Suprapubic skin (tissue), 4 donors: ENCODE results near the gene ALLC.

Source experiments
- EP300 ChIP-seq: sonication (generic); formaldehyde crosslinking; IDR thresholded peaks from one replicate; pipeline ENCODE4 v1.6.1; 2017; ENCODE audit warnings: antibody characterized with exemption
- POLR2AphosphoS5 ChIP-seq, 3 donors: sonication (generic); formaldehyde crosslinking; IDR thresholded peaks; one replicate each; pipeline ENCODE4 v1.6.1; 2017; ENCODE audit warnings: antibody characterized with exemption in 3 of 3
- TF ChIP-seq, protein P1 (sequence below), 2 donors: fragments of 200-600 bp in 1 of 2; fragments of 450-650 bp in 1 of 2; sonication (generic) in 1 of 2; IDR thresholded peaks; one replicate each; pipeline ENCODE4 v1.5.1; 2016 to 2019; ENCODE audit warnings: antibody characterized with exemption in 2 of 2, mild to moderate bottlenecking in 1 of 2, moderate library complexity in 1 of 2

DNA sequence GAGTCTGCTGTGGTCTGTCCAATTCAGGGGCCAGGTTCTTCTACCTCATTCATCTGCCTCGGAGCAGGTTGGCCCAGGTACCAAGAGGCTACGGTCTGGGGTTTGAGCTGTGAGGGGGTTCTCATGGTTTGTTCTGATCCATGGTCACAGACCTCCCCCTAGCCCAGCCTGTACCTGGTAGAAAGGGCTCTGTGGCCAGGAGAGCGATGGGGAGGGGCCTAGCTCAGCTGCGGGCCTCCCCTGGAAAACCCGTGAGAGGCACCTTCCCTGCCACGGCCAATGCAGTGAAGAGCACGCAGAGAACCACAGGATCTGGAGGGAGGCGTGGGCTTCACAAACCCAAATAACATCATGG lies 19.6 kb upstream of the ALLC start:
- TF ChIP-seq, protein P1, sequence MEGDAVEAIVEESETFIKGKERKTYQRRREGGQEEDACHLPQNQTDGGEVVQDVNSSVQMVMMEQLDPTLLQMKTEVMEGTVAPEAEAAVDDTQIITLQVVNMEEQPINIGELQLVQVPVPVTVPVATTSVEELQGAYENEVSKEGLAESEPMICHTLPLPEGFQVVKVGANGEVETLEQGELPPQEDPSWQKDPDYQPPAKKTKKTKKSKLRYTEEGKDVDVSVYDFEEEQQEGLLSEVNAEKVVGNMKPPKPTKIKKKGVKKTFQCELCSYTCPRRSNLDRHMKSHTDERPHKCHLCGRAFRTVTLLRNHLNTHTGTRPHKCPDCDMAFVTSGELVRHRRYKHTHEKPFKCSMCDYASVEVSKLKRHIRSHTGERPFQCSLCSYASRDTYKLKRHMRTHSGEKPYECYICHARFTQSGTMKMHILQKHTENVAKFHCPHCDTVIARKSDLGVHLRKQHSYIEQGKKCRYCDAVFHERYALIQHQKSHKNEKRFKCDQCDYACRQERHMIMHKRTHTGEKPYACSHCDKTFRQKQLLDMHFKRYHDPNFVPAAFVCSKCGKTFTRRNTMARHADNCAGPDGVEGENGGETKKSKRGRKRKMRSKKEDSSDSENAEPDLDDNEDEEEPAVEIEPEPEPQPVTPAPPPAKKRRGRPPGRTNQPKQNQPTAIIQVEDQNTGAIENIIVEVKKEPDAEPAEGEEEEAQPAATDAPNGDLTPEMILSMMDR (IDR thresholded peaks at IDR 0.05): no peak
- TF ChIP-seq POLR2AphosphoS5 (IDR thresholded peaks at IDR 0.05) (no peak), EP300 (no peak)
